Kidney (tissue), 14 donors: Measurements from ENCODE around the gene KIF25. TPM values are rescaled to one million over a fixed set of nuclear protein-coding genes. Genes with fewer than 3 reads are reported as not detected.
A peak's percentile ranks its signal among the peaks of the same experiment; 100 is the strongest.

Source experiments
- DNase-seq, 5 donors: peaks; one replicate each; pipeline ENCODE4 v3.0.0-alpha.2; 2013 to 2020
- FAIRE-seq: peaks from 2 replicates; lab custom pipeline; 2012; peaks lifted over from hg19 to GRCh38; lab: Jason Lieb, UNC
- H3K27ac ChIP-seq, 2 donors: one replicate each; pipeline ENCODE4 v1.7.0; 2013; ENCODE audit warnings: low read depth in 2 of 2, low read length in 2 of 2, inconsistent platforms in 1 of 2
- H3K27me3 ChIP-seq: one replicate; pipeline ENCODE4 v1.7.1; 2013; ENCODE audit warnings: low read length, inconsistent platforms; ENCODE audit not compliant: control insufficient read depth, insufficient read depth
- H3K36me3 ChIP-seq, 3 donors: one replicate each; pipeline versions ENCODE4 v1.7.0 to v1.7.1; 2013; ENCODE audit warnings: low read length in 3 of 3, control low read depth in 1 of 3, inconsistent platforms in 1 of 3; ENCODE audit not compliant: insufficient read depth in 3 of 3, control insufficient read depth in 2 of 3
- H3K4me1 ChIP-seq, 3 donors: one replicate each; pipeline versions ENCODE4 v1.7.0 to v1.7.1; 2013; ENCODE audit warnings: low read length in 3 of 3, inconsistent platforms in 1 of 3, low read depth in 1 of 3; ENCODE audit not compliant: control insufficient read depth in 2 of 3, insufficient read depth in 2 of 3
- H3K4me3 ChIP-seq, 3 donors: one replicate each; pipeline versions ENCODE4 v1.7.0 to v1.8.1; 2013; ENCODE audit warnings: low read length in 3 of 3, control low read depth in 1 of 3, inconsistent platforms in 1 of 3
- H3K9ac ChIP-seq, 3 donors: one replicate each; pipeline versions ENCODE4 v1.7.0 to v1.7.1; 2013; ENCODE audit warnings: low read length in 3 of 3, control low read depth in 1 of 3, inconsistent platforms in 1 of 3
- H3K9me3 ChIP-seq, 3 donors: one replicate each; pipeline versions ENCODE4 v1.7.0 to v1.7.1; 2013; ENCODE audit warnings: low read length in 3 of 3, control low read depth in 1 of 3, inconsistent platforms in 1 of 3; ENCODE audit not compliant: control insufficient read depth in 2 of 3, insufficient read depth in 1 of 3
- CTCF ChIP-seq: IDR thresholded peaks from 3 replicates; pipeline ENCODE4 v1.5.1; 2012; ENCODE audit warnings: mild to moderate bottlenecking, moderate library complexity, borderline replicate concordance; ENCODE audit not compliant: insufficient read depth; ENCODE audit errors: extremely low read depth
- intact Hi-C: fragments of 100-400 bp; cut with DNase I; formaldehyde crosslinking; loops from one replicate; pipeline ENCODE4 v1.11.1; 2022
- polyA plus RNA-seq: library from polyadenylated mRNA; stranded (reverse); fragments of 350-450 nt; fragmentation: Illumina TruSeq; extraction: RNeasy Lipid Tissue Mini Kit (QIAGEN cat#74804); gene quantifications from one replicate; pipeline ENCODE4 v1.2.3, GENCODE V29; 2014; ENCODE audit warnings: low read depth, low replicate concordance; ENCODE audit not compliant: insufficient read depth
- total RNA-seq: library from RNA; stranded (reverse); fragmentation: NEBNext Ultra II Directional; extraction: Animal tissue kit (Norgen Biotek cat#: 25700); gene quantifications from one replicate; pipeline ENCODE4 v1.2.1, GENCODE V29; 2021
- donor health status: control.
- donor health status: control.
- donor health status: control.
- donor health status: control.
- donor health status: control.
- donor health status: DM: yes; HTN: yes; CAD: no.
- donor health status: Normal renal cell carcinoma (clear cell type).

The KIF25 gene
- total and polyA plus RNA-seq, 2 donors from 2014 or later: not detected

- H3K36me3 ChIP-seq: no peaks in the 10 kb centered on the region
- FAIRE-seq (no peak), DNase-seq (peak in 3 of 5 donors; percentile 6 to 80 (median 55))
- no peak overlapping the region for H3K9ac ChIP-seq
- no peak for TF ChIP-seq CTCF
- H3K4me3 ChIP-seq: no peak overlapping the region
- no peak overlapping the region for H3K27ac ChIP-seq
- no peaks in the 10 kb centered on the region for H3K27me3 ChIP-seq
- no peaks in the 10 kb centered on the region for H3K4me1 ChIP-seq
- peaks cover 0 to 14% (median 3%) of the 10 kb centered on the region in 3 donors for H3K9me3 ChIP-seq
- intact Hi-C loops: no loop called here
Measured at GRCh38 chr6:168015482-168016175, 18.2 kb downstream of the KIF25 start.

- H3K36me3 ChIP-seq: no peaks in the 10 kb centered on the region
- no peak overlapping the region for H3K4me3 ChIP-seq
- TF ChIP-seq CTCF: no peak
- FAIRE-seq (no peak), DNase-seq (peak in 1 of 5 donors; percentile 24)
- intact Hi-C loops: no loop called here
- H3K4me1 ChIP-seq: no peaks in the 10 kb centered on the region
- H3K27me3 ChIP-seq: no peaks in the 10 kb centered on the region
- H3K9me3 ChIP-seq: peaks cover 0 to 8% (median 0%) of the 10 kb centered on the region in 3 donors
- H3K9ac ChIP-seq: no peak overlapping the region
- no peak overlapping the region for H3K27ac ChIP-seq
Measured at GRCh38 chr6:168016176-168016620, 18.7 kb downstream of the KIF25 start.

- no peak overlapping the region for H3K9ac ChIP-seq
- no peaks in the 10 kb centered on the region for H3K36me3 ChIP-seq
- no peaks in the 10 kb centered on the region for H3K4me1 ChIP-seq
- no peaks in the 10 kb centered on the region for H3K27me3 ChIP-seq
- no peak overlapping the region for H3K27ac ChIP-seq
- FAIRE-seq (no peak), DNase-seq (peak in 1 of 5 donors; percentile 19)
- TF ChIP-seq CTCF: no peak
- H3K9me3 ChIP-seq: peaks cover 0 to 4% (median 0%) of the 10 kb centered on the region in 3 donors
- H3K4me3 ChIP-seq: no peak overlapping the region
- intact Hi-C loops: no loop called here
Measured at GRCh38 chr6:168016721-168017525, 19.5 kb downstream of the KIF25 start.
